NCI-H146 treated with DMSO at 0.1 percent for 48 hours (cell line): Measurements from ENCODE around the gene MRPL41.
A peak's percentile ranks its signal among the peaks of the same experiment; 100 is the strongest.
"Not testable (repeated sequence)": the region's sequence is repeated elsewhere in the genome, so short reads cannot be mapped to it uniquely, and the experiment has no call there.

Experiments
- DNase-seq: peaks from one replicate; lab custom pipeline; 2025; ENCODE audit not compliant: unreplicated experiment; lab: John Stamatoyannopoulos, UW

The MRPL41 gene

DNA sequence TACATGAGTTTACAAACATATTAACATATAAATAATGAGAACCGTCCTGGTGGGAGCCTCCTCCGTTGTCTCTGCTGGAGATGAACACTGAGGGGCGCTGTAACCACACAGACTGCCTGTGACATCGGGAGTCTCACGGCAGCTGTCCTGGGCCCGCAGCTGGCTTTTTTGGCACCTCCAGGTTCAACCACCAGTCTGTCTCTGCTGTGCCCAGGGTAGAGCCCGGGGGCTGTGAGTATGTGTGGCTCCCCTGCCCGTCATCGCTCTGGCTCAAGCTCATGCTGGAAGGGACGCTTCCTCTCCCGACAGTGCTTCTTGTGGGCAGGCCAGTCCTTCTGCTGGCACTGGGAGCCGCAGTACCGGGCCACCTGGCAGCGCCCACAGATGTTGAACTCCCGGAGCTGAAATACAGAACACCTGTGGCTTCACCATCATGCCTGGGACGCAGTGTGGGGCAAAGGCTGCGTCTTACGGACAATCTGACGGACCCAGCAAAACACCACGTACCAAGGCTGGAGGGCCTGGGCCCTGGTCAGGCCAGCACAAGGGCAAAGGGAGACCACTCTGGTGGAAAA lies 30.7 kb downstream of the MRPL41 start:
- DNase-seq: no peak

DNA sequence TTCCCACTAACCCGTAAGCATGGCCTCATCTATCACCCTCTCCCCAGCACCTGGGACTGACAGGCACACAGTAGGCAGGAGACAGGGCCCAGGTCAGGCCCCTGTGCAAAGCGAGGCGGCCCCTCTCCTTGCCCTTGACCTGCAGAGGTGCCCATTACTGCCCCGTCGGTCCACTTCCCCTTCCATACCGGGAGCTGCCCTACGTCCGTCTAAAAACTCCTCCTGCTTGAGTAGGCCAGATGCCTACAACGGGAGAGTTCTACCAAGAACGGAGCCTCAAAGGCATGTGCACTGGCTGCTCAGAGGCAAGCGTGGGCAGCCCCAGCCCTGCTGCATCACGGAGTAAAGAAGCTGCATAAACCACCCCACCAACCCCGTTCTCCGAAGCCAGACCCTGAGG lies 31.7 kb downstream of the MRPL41 start:
- DNase-seq: no peak

DNA sequence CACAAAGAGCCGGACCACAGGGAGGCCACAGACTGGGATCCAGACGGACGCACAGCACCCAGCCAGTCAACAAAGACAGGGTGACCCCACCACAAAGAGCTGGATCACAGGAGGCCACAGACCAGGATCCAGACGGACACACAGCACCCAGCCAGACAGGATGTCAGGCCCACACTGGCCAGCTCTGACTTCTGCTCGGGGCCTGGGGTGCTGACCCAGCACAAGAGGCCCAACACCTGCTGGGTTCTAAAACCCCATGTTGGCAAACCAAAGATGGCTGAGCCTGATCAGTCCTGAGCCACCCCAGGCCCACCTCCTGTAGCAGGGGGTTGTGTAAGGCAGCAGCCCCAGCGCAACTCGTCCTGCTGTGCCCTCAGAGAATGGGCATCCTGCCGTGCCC lies 32.3 kb downstream of the MRPL41 start:
- DNase-seq: no peak

DNA sequence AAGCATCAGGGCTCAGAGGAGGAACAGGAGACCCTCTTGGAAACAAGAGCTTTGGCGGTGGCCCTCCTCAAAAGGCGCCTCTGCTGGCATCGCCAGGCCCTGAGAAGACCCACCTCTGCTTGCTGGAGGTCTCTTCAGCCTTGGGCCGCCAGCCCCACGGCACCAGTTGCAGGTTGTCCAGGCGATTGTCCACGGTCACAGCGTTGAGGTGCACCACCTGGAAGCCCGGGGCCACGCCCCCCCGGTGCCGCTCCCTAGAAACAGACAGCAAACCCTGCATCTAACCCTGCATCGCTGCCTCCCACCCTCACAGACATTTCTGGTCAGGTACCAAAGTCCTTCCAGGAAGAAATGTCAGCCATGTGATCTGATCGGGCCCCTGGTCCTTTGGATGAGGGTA lies 35.2 kb downstream of the MRPL41 start:
- DNase-seq: no peak

DNA sequence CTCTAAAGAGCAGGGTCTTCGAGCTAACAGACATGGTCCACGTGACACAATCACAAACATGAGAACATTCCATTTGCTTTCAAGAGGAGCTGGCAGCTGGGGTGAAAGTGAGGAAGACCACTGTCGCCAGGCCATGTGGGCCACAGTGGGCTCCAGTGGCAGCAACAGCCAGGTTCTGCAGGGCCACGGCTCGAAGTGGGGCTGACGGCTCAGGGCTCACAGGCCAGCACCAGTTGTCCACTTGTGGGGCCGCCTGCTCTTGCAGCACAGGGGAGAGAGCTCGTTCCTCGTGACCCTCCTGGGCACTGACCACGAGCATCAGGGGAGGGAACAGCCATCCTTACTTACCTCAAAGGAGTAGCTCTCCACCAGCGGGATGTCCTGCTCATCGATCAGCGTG lies 36.6 kb downstream of the MRPL41 start:
- no peak for DNase-seq

DNA sequence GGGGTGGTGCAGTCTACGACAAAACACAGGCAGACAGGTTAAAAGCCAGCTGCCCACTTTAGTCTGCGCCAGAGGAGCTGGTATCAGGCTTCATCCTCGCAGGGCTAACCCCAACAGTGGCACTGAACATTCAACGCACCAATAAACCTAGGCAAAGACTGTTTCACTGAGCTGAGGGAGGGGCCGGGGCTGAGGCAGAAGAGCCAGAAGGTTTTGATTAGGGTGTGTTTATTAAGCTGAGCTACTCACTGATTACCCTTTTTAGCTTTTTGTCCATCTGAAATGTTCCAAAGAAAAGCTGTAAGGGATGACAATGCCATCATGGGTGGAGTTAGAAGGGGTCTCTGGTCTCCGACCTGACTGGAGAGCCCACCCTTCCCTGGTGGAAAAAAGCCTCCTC lies 37.2 kb downstream of the MRPL41 start:
- no peak for DNase-seq

DNA sequence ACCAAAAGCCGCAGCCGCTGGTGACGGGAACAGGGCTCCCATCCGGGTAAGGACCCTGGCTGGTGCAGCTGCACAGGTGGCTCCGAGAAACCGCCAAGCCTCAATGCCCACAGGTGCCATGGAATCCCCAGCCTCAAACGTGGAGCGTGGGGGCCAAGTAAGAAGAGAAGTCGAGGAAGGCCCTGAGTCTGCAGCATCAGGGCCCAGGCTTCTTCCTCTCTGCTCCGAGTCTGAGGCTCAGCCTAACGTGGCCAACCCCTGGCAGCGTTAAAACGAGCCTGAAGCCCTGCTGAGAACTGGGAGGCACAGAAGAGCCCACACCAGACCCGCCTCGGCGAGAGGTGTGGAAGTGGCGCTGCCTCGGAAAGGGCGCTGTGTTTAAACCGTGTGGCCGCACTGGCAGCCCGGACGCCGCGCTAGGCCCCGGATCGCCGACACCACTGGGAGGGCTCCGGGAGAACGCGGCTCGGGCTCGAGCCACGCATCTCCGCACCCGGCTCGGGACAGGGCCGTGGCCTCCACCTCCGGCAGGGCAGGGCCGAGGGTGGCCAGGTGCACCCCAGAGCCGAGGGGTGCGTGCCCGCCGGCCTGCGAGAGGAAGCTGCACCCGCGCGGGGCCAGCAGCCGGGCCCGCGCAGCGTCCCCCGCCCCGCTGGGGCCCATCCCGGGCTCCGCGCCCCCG lies 37.9 kb downstream of the MRPL41 start:
- DNase-seq: no peak

DNA sequence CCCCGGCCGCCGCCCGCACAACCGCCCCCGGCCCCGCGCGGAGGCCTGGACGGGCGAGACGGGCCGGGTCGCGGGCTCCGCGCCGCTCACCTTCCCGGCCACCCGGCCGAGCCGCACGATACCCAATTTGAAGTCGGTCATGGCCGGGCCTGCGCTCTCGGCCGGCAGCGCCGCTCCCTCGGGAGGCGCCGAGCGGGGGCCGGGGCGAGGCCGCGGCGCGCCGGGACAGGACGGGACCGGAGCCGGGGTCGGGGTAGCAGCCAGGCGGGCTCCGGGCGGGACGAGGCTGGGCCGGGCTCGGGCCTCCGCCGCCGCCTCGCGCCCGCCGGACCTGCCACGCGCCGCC lies 38.4 kb downstream of the MRPL41 start:
- no peak for DNase-seq

DNA sequence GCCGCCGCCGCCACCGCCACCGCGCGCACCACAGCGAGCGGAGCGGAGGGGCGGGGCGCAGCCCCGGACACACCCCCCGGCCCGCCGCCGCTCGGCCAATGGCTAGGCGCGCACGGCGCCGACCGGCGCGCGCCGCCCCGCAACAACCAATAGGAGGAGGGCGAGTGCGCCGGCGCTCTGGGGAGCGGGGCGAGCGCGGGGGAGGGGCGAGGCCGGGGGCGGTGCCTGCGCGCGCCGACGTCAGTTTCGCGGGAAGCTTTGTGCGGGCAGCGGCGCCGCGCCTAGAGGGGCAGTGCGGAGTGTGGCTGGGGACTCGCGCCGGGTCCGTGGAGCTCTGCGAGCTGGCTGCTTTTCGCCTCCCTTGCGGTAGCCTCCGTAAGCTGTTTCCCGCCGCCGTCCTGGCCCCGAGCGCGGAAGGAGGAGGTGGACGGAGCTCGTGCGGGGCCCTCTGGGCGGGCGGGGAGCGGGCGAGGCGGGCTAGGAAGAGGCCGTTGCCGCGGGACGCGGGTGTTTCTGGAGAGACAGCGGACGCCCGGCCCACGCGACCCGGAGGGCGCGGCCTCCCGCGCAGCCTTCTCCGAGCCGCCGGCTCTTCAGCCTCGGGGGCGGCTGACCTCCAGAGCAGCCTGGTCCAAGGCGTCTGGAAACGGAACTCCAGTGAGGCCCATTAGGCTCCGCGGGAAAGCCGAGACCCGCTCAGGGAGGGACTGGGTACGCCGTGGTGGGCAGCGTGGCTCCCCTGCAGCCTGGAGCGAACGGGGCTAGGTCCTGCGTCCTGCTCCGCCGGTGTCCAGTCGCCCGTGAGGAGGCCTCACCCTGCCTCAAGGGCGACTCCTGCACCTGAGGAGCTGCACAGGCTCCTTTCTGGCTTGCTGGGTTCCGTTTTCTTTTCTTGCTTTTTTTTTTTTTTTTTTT lies 39.0 kb downstream of the MRPL41 start, which contains the start of gene ZMYND19:
ZMYND19 (minus strand) TSS at position 44 of the 915 bp plus-strand sequence. CDS start 249 bp downstream, outside the sequence.
- peak; percentile 39 for DNase-seq

DNA sequence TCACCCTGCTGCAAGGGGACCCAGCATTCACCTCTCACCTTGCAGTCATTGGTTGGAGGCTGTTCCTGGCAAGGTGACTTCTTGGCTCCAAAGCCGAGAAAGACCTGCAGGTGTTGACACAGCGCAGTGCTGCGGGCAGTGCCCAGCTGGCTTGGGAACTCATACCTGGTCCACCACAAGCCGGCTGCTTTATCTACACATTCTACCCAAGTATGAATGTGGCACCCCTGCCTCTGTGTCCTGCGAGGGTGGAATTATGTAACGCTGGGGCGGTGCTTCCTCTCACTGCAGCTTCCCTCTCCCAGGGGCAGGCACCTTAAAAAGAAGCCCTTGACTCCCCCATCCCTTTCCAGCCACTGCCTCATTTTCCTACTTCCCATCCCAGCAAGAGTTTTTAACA lies 41.1 kb downstream of the MRPL41 start:
- no peak for DNase-seq

DNA sequence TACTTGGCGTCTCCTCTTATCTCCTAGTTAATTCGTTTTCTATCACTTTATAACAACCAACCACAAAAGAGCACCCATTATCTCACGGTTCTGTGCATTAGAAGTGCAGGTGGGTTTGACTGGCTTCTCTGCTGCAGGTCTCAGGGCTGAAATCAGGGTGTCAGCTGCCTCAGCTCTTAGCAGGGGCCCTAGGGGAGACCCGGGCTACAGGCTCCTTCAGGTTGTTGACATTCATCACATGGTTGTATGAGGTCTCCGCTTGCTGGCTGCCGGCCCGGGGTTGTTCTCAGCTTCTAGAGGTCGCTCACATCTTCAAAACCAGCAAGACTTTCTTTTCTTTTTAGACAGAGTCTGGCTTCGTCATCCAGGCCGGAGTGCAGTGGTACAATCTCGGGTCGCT lies 41.5 kb downstream of the MRPL41 start:
- no peak for DNase-seq

DNA sequence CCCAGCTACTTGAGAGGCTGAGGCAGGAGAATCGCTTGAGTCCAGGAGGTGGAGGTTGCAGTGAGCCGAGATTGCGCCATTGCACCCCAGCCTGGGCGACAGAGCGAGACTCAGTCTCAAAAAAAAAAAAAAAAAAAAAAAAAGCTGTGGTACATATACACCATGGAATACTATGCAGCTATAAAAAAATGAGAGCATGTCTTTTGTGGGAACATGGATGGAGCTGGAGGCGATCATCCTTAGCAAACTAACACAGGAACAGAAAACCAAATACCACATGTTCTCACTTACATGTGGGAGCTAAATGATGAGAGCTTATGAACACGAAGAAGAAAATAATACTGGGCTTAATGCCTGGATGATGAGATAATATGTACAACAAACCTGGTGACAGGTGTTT lies 44.9 kb downstream of the MRPL41 start:
- not testable (repeated sequence) for DNase-seq

DNA sequence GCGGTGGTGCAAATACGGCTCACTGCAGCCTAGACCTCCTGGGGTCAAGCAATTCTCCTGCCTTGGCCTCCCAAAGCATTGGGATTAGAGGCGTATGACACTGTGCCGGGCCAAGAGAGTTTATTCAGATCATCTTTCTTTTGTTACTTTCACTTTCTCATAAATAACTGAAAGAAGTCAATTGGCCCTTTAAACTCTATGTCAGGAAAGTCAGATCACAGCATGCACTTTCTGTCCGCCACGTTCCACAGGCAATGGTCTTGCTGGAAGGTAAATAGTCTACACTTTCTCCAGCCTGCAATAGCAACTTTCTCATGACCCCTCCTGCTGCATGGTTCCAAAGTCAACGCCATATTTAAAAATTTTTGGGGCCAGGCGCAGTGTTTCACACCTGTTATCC lies 47.3 kb downstream of the MRPL41 start:
- no peak for DNase-seq
